ENCODE data around the gene OSM.

- TF ChIP-seq POLR2A (IDR thresholded peaks at IDR 0.05; ENCODE audit: low read length) (no peak), JUN (IDR thresholded peaks at IDR 0.05) (no peak), TP53 (CRISPR knock-in tag; IDR thresholded peaks at IDR 0.05) (no peak), KDM1A (IDR thresholded peaks at IDR 0.05; ENCODE audit: low read depth) (no peak), CEBPB (IDR thresholded peaks at IDR 0.05) (no peak), NFE2L2 (conservative IDR thresholded peaks at IDR 0.05; ENCODE audit: low read length) (no peak), POLR2AphosphoS2 (conservative IDR thresholded peaks at IDR 0.05; ENCODE audit: low read length) (no peak), EP300 (IDR thresholded peaks at IDR 0.05) (no peak), RNF2 (IDR thresholded peaks at IDR 0.05; ENCODE audit: borderline replicate concordance, low read depth) (no peak), HOXA7 (CRISPR knock-in tag; IDR thresholded peaks at IDR 0.05) (no peak), MAFK (IDR thresholded peaks at IDR 0.05; ENCODE audit: partially characterized antibody) (no peak)
- TF ChIP-seq, protein P1, sequence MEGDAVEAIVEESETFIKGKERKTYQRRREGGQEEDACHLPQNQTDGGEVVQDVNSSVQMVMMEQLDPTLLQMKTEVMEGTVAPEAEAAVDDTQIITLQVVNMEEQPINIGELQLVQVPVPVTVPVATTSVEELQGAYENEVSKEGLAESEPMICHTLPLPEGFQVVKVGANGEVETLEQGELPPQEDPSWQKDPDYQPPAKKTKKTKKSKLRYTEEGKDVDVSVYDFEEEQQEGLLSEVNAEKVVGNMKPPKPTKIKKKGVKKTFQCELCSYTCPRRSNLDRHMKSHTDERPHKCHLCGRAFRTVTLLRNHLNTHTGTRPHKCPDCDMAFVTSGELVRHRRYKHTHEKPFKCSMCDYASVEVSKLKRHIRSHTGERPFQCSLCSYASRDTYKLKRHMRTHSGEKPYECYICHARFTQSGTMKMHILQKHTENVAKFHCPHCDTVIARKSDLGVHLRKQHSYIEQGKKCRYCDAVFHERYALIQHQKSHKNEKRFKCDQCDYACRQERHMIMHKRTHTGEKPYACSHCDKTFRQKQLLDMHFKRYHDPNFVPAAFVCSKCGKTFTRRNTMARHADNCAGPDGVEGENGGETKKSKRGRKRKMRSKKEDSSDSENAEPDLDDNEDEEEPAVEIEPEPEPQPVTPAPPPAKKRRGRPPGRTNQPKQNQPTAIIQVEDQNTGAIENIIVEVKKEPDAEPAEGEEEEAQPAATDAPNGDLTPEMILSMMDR (IDR thresholded peaks at IDR 0.05) = no peak
- TF ChIP-seq, protein P2, sequence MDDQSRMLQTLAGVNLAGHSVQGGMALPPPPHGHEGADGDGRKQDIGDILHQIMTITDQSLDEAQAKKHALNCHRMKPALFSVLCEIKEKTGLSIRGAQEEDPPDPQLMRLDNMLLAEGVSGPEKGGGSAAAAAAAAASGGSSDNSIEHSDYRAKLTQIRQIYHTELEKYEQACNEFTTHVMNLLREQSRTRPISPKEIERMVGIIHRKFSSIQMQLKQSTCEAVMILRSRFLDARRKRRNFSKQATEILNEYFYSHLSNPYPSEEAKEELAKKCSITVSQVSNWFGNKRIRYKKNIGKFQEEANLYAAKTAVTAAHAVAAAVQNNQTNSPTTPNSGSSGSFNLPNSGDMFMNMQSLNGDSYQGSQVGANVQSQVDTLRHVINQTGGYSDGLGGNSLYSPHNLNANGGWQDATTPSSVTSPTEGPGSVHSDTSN (IDR thresholded peaks at IDR 0.05) = no peak
Observed at GRCh38 chr22:30305906-30306626, 39.4 kb upstream of the OSM start.

All from A549 (cell line).